IPS-NIHi7 (cell line): ENCODE data around the gene UCP3.

ENCODE experiments used
- DNase-seq: peaks from one replicate; pipeline ENCODE4 v3.0.0; 2012; ENCODE audit warnings: mixed read lengths; ENCODE audit errors: extremely low spot score

Gene UCP3

GRCh38 chr11:74018331-74019005 is 9.6 kb upstream of the UCP3 start:
- DNase-seq, result no peak

GRCh38 chr11:74017631-74018030 is 8.7 kb upstream of the UCP3 start:
- no peak for DNase-seq

- no peak for DNase-seq
These were observed 7.2 kb upstream of the UCP3 start for GRCh38 chr11:74015919-74016684.

GRCh38 chr11:74014880-74015279 is 6.0 kb upstream of the UCP3 start:
- no peak for DNase-seq

GRCh38 chr11:74013141-74013540 is 4.3 kb upstream of the UCP3 start:
- no peak for DNase-seq

GRCh38 chr11:74012074-74012809 is 3.4 kb upstream of the UCP3 start:
- no peak for DNase-seq

- DNase-seq, result no peak
These were observed 2.6 kb upstream of the UCP3 start for GRCh38 chr11:74011360-74012073.

- DNase-seq, result no peak
These were observed 1.7 kb upstream of the UCP3 start for GRCh38 chr11:74010306-74011300.

- DNase-seq, result no peak
These were observed 905 bp upstream of the UCP3 start for GRCh38 chr11:74009675-74010305.

- no peak for DNase-seq
These were observed 304 bp upstream of the UCP3 start for GRCh38 chr11:74009230-74009547.

- DNase-seq, result no peak
These were observed 1.1 kb downstream of the UCP3 start for GRCh38 chr11:74007691-74008372.

- DNase-seq, result no peak
These were observed 2.1 kb downstream of the UCP3 start for GRCh38 chr11:74006743-74007304.

- DNase-seq, result no peak
These were observed 3.0 kb downstream of the UCP3 start for GRCh38 chr11:74005721-74006517.

- no peak for DNase-seq
These were observed 3.9 kb downstream of the UCP3 start for GRCh38 chr11:74004759-74005615.

GRCh38 chr11:74004046-74004695 is 4.7 kb downstream of the UCP3 start:
- no peak for DNase-seq

- DNase-seq, result no peak
These were observed 6.1 kb downstream of the UCP3 start for GRCh38 chr11:74002832-74003231.

- no peak for DNase-seq
These were observed 7.0 kb downstream of the UCP3 start for GRCh38 chr11:74001822-74002286.
